H1 (cell line): Measurements from ENCODE around the gene SRRM3. TPM values are rescaled to one million over a fixed set of nuclear protein-coding genes. Genes with fewer than 3 reads are reported as not detected.

ENCODE experiments used
- ATF2 ChIP-seq: IDR thresholded peaks from 2 replicates; pipeline ENCODE4 v1.6.1; 2012; ENCODE audit warnings: low read length, inconsistent platforms
- BACH1 ChIP-seq: IDR thresholded peaks from 2 replicates; pipeline ENCODE4 v1.6.1; 2012; ENCODE audit warnings: low read length, improper control_type of control experiment
- BCL11A ChIP-seq, 2 experiments: IDR thresholded peaks; one replicate each; pipeline ENCODE4 v1.6.1; 2011; ENCODE audit warnings: low read depth in 2 of 2, low read length in 2 of 2, mild to moderate bottlenecking in 2 of 2
- BRCA1 ChIP-seq: IDR thresholded peaks from 2 replicates; pipeline ENCODE4 v1.6.1; 2012; ENCODE audit warnings: low read depth, low read length, improper control_type of control experiment
- CHD1 ChIP-seq: IDR thresholded peaks from 2 replicates; pipeline ENCODE4 v1.6.1; 2012; ENCODE audit warnings: low read depth, low read length, improper control_type of control experiment
- CREB1 ChIP-seq: IDR thresholded peaks from 2 replicates; pipeline ENCODE4 v1.6.1; 2012; ENCODE audit warnings: inconsistent platforms
- EGR1 ChIP-seq: IDR thresholded peaks from 2 replicates; pipeline ENCODE4 v1.6.1; 2011; ENCODE audit warnings: low read depth, low read length, borderline replicate concordance
- GTF2F1 ChIP-seq: IDR thresholded peaks from 2 replicates; pipeline ENCODE4 v1.6.1; 2012; ENCODE audit warnings: low read depth, low read length, improper control_type of control experiment, borderline replicate concordance
- MAFK ChIP-seq: IDR thresholded peaks from 2 replicates; pipeline ENCODE4 v1.6.1; 2012; ENCODE audit warnings: low read depth, mild to moderate bottlenecking, improper control_type of control experiment, low read length
- NRF1 ChIP-seq: IDR thresholded peaks from 2 replicates; pipeline ENCODE4 v1.6.1; 2011; ENCODE audit warnings: mild to moderate bottlenecking, low read depth, low read length, improper control_type of control experiment
- PHF8 ChIP-seq: fragments of 200-600 bp; sonication (generic); conservative IDR thresholded peaks from 2 replicates; pipeline ENCODE4 v1.7.1; 2012; ENCODE audit warnings: low read depth, mild to moderate bottlenecking, inconsistent platforms, low read length, moderate library complexity
- POLR2A ChIP-seq, 2 experiments: IDR thresholded peaks; 1 replicate in 1 of 2; 2 replicates in 1 of 2; pipeline ENCODE4 v1.6.1; 2011; ENCODE audit warnings: low read depth in 2 of 2, low read length in 2 of 2, mild to moderate bottlenecking in 2 of 2; ENCODE audit errors: control extremely low read depth in 1 of 2
- RAD21 ChIP-seq, 2 experiments: IDR thresholded peaks in 1 of 2; conservative IDR thresholded peaks in 1 of 2; 2 replicates each; pipeline ENCODE4 v1.6.1; 2011; ENCODE audit warnings: low read depth in 2 of 2, low read length in 2 of 2, improper control_type of control experiment in 1 of 2, inconsistent platforms in 1 of 2, mild to moderate bottlenecking in 1 of 2, moderate library complexity in 1 of 2
- RBBP5 ChIP-seq: IDR thresholded peaks from 2 replicates; pipeline ENCODE4 v1.7.1; 2012; ENCODE audit warnings: low read depth, mild to moderate bottlenecking, inconsistent platforms, low read length, moderate library complexity, borderline replicate concordance
- RFX5 ChIP-seq: IDR thresholded peaks from 2 replicates; pipeline ENCODE4 v1.6.1; 2011; ENCODE audit warnings: low read depth, low read length, improper control_type of control experiment, borderline replicate concordance
- SIN3A ChIP-seq, 2 experiments: IDR thresholded peaks in 1 of 2; conservative IDR thresholded peaks in 1 of 2; 2 replicates each; pipeline ENCODE4 v1.6.1; 2011 to 2012; ENCODE audit warnings: low read length in 2 of 2, improper control_type of control experiment in 1 of 2, low read depth in 1 of 2, mild to moderate bottlenecking in 1 of 2
- SP2 ChIP-seq: IDR thresholded peaks from 2 replicates; pipeline ENCODE4 v1.6.1; 2012; ENCODE audit warnings: mild to moderate bottlenecking, low read length, inconsistent platforms
- SP4 ChIP-seq: IDR thresholded peaks from 2 replicates; pipeline ENCODE4 v1.6.1; 2012; ENCODE audit warnings: low read length, inconsistent platforms
- SRF ChIP-seq: IDR thresholded peaks from 2 replicates; pipeline ENCODE4 v1.6.1; 2011; ENCODE audit warnings: mild to moderate bottlenecking, low read depth, low read length, moderate library complexity
- TAF7 ChIP-seq: optimal IDR thresholded peaks from 2 replicates; pipeline ENCODE3; 2011; ENCODE audit warnings: low read depth, mild to moderate bottlenecking, inconsistent platforms, low read length, moderate library complexity, borderline replicate concordance
- polyA plus RNA-seq, 7 experiments: library from polyadenylated mRNA; depleted of rRNA in 3 of 7; stranded (reverse) in 5 of 7; unstranded in 2 of 7; fragments of >200 nt in 5 of 7; fragments of 200-250 nt in 2 of 7; gene quantifications; 1 replicate in 5 of 7; 2 replicates in 1 of 7; 4 replicates in 1 of 7; pipeline versions ENCODE4 v1.2.1 to v1.2.3, GENCODE V29; 2011 to 2013; ENCODE audit warnings: missing spikeins in 2 of 7, mixed read lengths in 2 of 7
- total RNA-seq: library from RNA; stranded (reverse); fragmentation: NEBNext Ultra II Directional; extraction: Animal tissue kit (Norgen Biotek cat#: 25700); gene quantifications from 2 replicates; pipeline ENCODE4 v1.2.1, GENCODE V29; 2021

SRRM3 gene
- total and polyA plus RNA-seq, 2 of the 8 experiments (the other 6 are each of a cell fraction or from before 2014, with no cell fraction given): 10.4 to 17.4 TPM

GRCh38 chr7:76303202-76304147 is 101.8 kb downstream of the SRRM3 start (continued):
- no peak for TF ChIP-seq BCL11A (IDR thresholded peaks at IDR 0.05; ENCODE audit: low read depth in 2 of 2, low read length in 2 of 2)
- peak; percentile 80 to 82; a peak in 2 of 4 replicates for TF ChIP-seq SIN3A (conservative IDR thresholded peaks at IDR 0.05 in 1 of 2, IDR thresholded peaks at IDR 0.05 in 1 of 2; ENCODE audit: low read depth in 1 of 2, low read length in 2 of 2)
- no peak for TF ChIP-seq GTF2F1
- no peak for TF ChIP-seq BRCA1
- no peak for TF ChIP-seq CREB1
- peak in 1 of 2 experiments; percentile 48; a peak in 1 of 3 replicates for TF ChIP-seq POLR2A (IDR thresholded peaks at IDR 0.05; ENCODE audit: control extremely low read depth in 1 of 2, low read depth in 2 of 2, low read length in 2 of 2)
- no peak for TF ChIP-seq SP4
- no peak for TF ChIP-seq CHD1
- TF ChIP-seq PHF8: no peak; the same call in 1 of the 2 replicates
- TF ChIP-seq SRF: no peak
- TF ChIP-seq SP2: no peak
- no peak for TF ChIP-seq TAF7
- TF ChIP-seq RAD21 (IDR thresholded peaks at IDR 0.05 in 1 of 2, conservative IDR thresholded peaks at IDR 0.05 in 1 of 2; ENCODE audit: low read depth in 2 of 2, low read length in 2 of 2): peak in 1 of 2 experiments; percentile 21; a peak in 2 of 4 replicates
- no peak for TF ChIP-seq MAFK
- TF ChIP-seq ATF2: no peak
- TF ChIP-seq NRF1: peak; percentile 48
- TF ChIP-seq EGR1: peak; percentile 93
- TF ChIP-seq BACH1: no peak
- TF ChIP-seq RFX5: no peak
- 0 out of 2 replicates have a peak, but pooled peaks have one; percentile 23 for TF ChIP-seq RBBP5
